ENCODE results near the gene YLPM1. TPM values are rescaled to one million over a fixed set of nuclear protein-coding genes. Genes with fewer than 3 reads are reported as not detected.

Gene YLPM1
- total and polyA plus RNA-seq, 2 donors (not counting 1 experiment from before 2014, with no cell fraction given) = 22.4 to 116 TPM

- Histone ChIP-seq H3K4me3 (ENCODE audit: control extremely low read depth in 1 of 5, extremely low read depth in 1 of 5, insufficient read depth in 1 of 5, low read depth in 2 of 5, low read length in 4 of 5) (no peak overlapping the region), H3K27me3 (replicated peaks in 1 of 4; ENCODE audit: control extremely low read depth in 1 of 4, control insufficient read depth in 3 of 4, insufficient read depth in 4 of 4, low read length in 3 of 4) (no peaks in the 10 kb centered on the region), H3K4me1 (ENCODE audit: control insufficient read depth in 2 of 2, insufficient read depth in 2 of 2, low read length in 2 of 2) (peaks cover 3 to 30% of the 10 kb centered on the region in 2 donors), H4K20me1 (ENCODE audit: control insufficient read depth, insufficient read depth, low read length, poor library complexity, severe bottlenecking) (no peaks in the 10 kb centered on the region), H3K79me2 (ENCODE audit: control insufficient read depth, insufficient read depth, low read length) (no peaks in the 10 kb centered on the region), H2AFZ (ENCODE audit: insufficient read depth, low read depth, low read length, poor library complexity, severe bottlenecking) (no peak overlapping the region), H3K9ac (ENCODE audit: low read length) (no peak overlapping the region), H3K36me3 (replicated peaks in 1 of 2; ENCODE audit: control extremely low read depth in 1 of 2, control insufficient read depth in 1 of 2, extremely low read depth in 1 of 2, insufficient read depth in 2 of 2, low read length in 1 of 2) (peaks cover 0 to 3% of the 10 kb centered on the region in 2 experiments), H3K9me3 (ENCODE audit: control extremely low read depth in 1 of 3, control insufficient read depth in 2 of 3, insufficient read depth in 1 of 3, low read length in 2 of 3) (no peaks in the 10 kb centered on the region), H3K27ac (ENCODE audit: low read length in 2 of 2) (no peak overlapping the region), H3K4me2 (replicated peaks; ENCODE audit: low read depth, low read length, poor library complexity, severe bottlenecking) (no peak overlapping the region)
- ChIA-PET POLR2A (no interaction called here), CTCF (interaction anchor here (0.8 to 41.3 kb wide), 7 partner anchors 8 to 233 kb away, joined by 3 to 926 read pairs (median 3); partner anchors contain the start of genes DLST and PROX2)
- ATAC-seq (ENCODE audit: low read depth) (no peak), DNase-seq (no peak)
- WGBS (ENCODE audit: insufficient coverage) = 35% methylated on average over 4 of the region's 4 CpGs
- Mint-ChIP-seq H3K4me1 (peaks cover 29% of the 10 kb centered on the region), H3K4me3 (no peak overlapping the region), H3K27ac (no peak overlapping the region), H3K9me3 (ENCODE audit: insufficient read depth) (no peaks in the 10 kb centered on the region), H3K27me3 (no peaks in the 10 kb centered on the region)
- TF ChIP-seq EZH2 (IDR thresholded peaks at IDR 0.05; ENCODE audit: borderline replicate concordance, insufficient read depth, low read depth, low read length, poor library complexity, severe bottlenecking) (no peak), CTCF (IDR thresholded peaks at IDR 0.05) (no peak)
- intact Hi-C loops (cut with micrococcal nuclease) = no loop called here
Measured at GRCh38 chr14:74855945-74856344, 92.8 kb downstream of the YLPM1 start.

- Histone ChIP-seq H3K4me3 (ENCODE audit: control extremely low read depth in 1 of 5, extremely low read depth in 1 of 5, insufficient read depth in 1 of 5, low read depth in 2 of 5, low read length in 4 of 5) (no peak overlapping the region), H3K27me3 (replicated peaks in 1 of 4; ENCODE audit: control extremely low read depth in 1 of 4, control insufficient read depth in 3 of 4, insufficient read depth in 4 of 4, low read length in 3 of 4) (no peaks in the 10 kb centered on the region), H4K20me1 (ENCODE audit: control insufficient read depth, insufficient read depth, low read length, poor library complexity, severe bottlenecking) (no peaks in the 10 kb centered on the region), H3K27ac (ENCODE audit: low read length in 2 of 2) (no peak overlapping the region), H3K36me3 (replicated peaks in 1 of 2; ENCODE audit: control extremely low read depth in 1 of 2, control insufficient read depth in 1 of 2, extremely low read depth in 1 of 2, insufficient read depth in 2 of 2, low read length in 1 of 2) (peaks cover 0 to 3% of the 10 kb centered on the region in 2 experiments), H3K4me2 (replicated peaks; ENCODE audit: low read depth, low read length, poor library complexity, severe bottlenecking) (no peak overlapping the region), H3K9me3 (ENCODE audit: control extremely low read depth in 1 of 3, control insufficient read depth in 2 of 3, insufficient read depth in 1 of 3, low read length in 2 of 3) (no peaks in the 10 kb centered on the region), H3K9ac (ENCODE audit: low read length) (no peak overlapping the region), H2AFZ (ENCODE audit: insufficient read depth, low read depth, low read length, poor library complexity, severe bottlenecking) (no peak overlapping the region), H3K79me2 (ENCODE audit: control insufficient read depth, insufficient read depth, low read length) (no peaks in the 10 kb centered on the region), H3K4me1 (ENCODE audit: control insufficient read depth in 2 of 2, insufficient read depth in 2 of 2, low read length in 2 of 2) (peaks cover 3 to 33% of the 10 kb centered on the region in 2 donors)
- no CpG with 5 or more reads among the region's 1 CpG for WGBS (ENCODE audit: insufficient coverage)
- H3K9me3 Mint-ChIP-seq (ENCODE audit: insufficient read depth) = no peaks in the 10 kb centered on the region
- intact Hi-C loops (cut with micrococcal nuclease) = no loop called here
- peaks cover 30% of the 10 kb centered on the region for H3K4me1 Mint-ChIP-seq
- no peaks in the 10 kb centered on the region for H3K27me3 Mint-ChIP-seq
- ATAC-seq (ENCODE audit: low read depth) = no peak
- CTCF ChIA-PET = interaction anchor here (0.8 to 41.3 kb wide), 7 partner anchors 8 to 232 kb away, joined by 3 to 926 read pairs (median 3); partner anchors contain the start of genes DLST and PROX2
- H3K4me3 Mint-ChIP-seq = no peak overlapping the region
- TF ChIP-seq CTCF (IDR thresholded peaks at IDR 0.05) (no peak), EZH2 (IDR thresholded peaks at IDR 0.05; ENCODE audit: borderline replicate concordance, insufficient read depth, low read depth, low read length, poor library complexity, severe bottlenecking) (no peak)
- H3K27ac Mint-ChIP-seq = no peak overlapping the region
- no peak for DNase-seq
- POLR2A ChIA-PET = no interaction called here
Measured at GRCh38 chr14:74856366-74856765, 93.2 kb downstream of the YLPM1 start.

Measured in B cell (primary cell).